Posterior vena cava (tissue), 2 donors: ENCODE measurements around the gene NAPSA. TPM values are rescaled to one million over a fixed set of nuclear protein-coding genes. Genes with fewer than 3 reads are reported as not detected.

ENCODE experiments used
- DNase-seq: peaks from one replicate; pipeline ENCODE4 v3.0.0-alpha.2; 2020; ENCODE audit warnings: low spot score
- intact Hi-C, 2 donors: fragments of 100-400 bp; cut with DNase I; formaldehyde crosslinking; loops; one replicate each; pipeline versions ENCODE4 v1.14.1 to v1.14.2; 2022 to 2023
- total RNA-seq, 2 donors: library from RNA; stranded (reverse); fragmentation: NEBNext Ultra II Directional; extraction: Animal tissue kit (Norgen Biotek cat#: 25700); gene quantifications; one replicate each; pipeline ENCODE4 v1.2.1, GENCODE V29; 2021
- donor health status: DM: yes; HTN: yes; CAD: no.
- donor health status: DM: yes; HTN: yes; CAD: no.

The NAPSA gene
- total RNA-seq, 2 donors from 2014 or later, result 0.33 to 0.37 TPM

DNA sequence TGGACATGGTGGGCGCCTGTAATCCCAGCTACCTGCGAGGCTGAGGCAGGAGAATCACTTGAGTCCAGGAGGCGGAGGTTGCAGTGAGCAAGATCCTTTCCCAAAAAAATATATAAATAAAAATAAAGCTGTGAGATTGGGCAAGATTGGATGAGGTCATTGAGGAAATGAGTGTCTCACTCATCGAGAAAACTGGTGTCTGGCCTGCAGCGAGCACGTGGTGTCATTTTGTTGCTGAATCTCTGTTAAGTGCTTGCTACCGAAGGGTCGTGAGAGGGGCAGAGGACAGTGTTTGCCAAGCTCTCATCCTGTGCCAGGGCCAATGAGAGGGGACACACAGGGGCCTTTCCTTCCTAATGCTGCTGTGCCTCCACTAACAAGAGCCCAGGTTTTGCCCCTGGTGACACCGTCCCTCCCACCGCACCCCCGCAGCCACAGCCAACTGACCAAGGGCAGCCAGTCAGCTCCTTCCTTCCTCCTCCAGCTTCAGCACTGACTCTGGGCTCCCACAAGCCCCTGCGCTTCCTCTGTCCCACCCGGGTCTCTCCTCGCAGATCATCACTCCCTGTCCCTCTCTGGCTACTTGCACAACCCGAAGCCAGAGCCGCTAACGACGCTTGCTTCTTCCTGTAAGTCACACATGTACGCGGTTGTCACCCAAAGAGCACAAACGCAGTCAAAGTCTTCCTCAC, 21.9 kb upstream of the NAPSA start:
- intact Hi-C loops, result no loop called here
- DNase-seq, result no peak

DNA sequence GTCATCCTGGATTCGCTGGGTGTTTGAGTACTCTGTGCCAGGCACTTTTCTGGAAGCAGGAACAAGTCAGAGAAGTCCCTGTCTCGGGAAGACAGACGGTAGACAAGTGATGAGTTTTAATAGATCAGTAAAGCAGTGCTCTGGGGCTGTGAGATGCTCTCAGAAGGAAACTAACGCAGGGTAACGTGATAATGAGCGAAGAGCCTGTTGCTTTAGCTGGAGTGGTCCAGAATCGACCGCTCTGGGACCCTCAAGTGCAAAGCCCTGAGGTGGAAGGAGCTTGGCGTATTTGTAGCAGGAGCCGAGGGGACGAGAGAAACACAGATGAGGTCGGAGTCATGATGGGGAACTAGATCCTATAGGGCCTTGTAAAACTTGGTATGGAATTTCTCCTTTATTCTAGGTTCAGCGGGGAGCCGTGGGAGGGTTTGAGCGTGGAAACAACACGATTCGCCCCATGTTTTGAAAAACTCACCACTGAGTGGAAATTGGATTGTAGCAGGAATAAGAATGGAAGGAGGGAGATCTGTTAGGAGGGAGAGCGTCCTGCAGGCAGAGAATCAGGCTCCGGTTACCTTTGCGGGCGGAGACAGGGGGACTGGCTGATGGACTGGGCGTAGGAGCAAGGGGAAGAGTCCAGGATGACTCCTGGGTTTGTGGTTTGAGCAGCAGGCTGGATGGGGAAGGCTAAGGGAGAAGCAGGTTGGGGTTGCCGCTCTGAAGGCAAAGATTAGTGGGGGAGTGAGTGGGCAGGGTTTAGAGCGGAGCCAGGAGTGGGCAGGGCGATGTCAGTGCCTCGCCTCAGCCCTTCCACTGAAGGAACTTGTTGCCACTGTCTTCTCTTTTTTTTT, 19.5 kb upstream of the NAPSA start:
- no peak for DNase-seq
- intact Hi-C loops, result no loop called here

DNA sequence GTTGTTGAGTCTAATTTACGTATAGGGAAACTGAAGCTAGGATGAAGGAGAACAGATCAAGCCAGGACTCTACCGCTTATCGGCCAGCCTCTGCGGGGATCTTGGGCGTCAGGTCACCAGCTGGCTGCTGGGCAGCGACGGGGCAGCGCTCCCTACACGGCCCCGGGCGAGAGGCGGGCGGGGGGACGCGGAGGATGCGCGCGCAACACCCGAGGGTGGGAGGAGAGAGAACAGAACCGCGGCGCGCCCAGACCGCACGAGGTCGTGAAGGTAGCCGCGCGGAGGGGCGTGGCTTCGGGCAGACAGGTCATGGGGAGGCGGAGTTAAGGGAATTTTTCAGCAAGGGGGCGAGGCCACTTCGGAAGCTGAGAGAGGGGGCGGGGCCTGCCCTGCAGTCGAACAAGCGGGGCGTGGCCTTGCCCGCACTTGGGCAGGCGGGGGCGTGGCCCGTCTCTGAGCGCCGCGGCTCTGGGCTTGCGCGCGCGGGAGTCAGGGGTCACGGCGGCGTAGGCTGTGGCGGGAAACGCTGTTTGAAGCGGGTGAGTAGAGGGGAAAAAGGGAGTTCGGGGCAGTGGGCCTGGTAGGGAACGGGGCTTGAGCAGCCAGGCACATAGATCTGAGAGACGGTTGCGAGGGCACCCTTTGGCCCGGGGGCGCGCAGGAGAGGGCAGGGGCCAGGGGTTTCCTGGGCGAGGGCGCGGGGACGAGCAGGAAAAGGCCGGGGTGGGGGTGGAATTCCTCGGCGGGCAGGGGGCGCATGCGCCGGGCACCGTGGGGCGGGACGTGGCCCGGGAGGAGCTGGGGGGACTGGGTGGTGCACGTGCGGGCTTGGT, 18.6 kb upstream of the NAPSA start, which contains the start of gene POLD1:
POLD1 (plus strand) TSS at position 496 of the 833 bp plus-strand sequence. CDS start 14,505 bp downstream, outside the sequence.
- intact Hi-C loops, result no loop called here
- peak; percentile 99 for DNase-seq

DNA sequence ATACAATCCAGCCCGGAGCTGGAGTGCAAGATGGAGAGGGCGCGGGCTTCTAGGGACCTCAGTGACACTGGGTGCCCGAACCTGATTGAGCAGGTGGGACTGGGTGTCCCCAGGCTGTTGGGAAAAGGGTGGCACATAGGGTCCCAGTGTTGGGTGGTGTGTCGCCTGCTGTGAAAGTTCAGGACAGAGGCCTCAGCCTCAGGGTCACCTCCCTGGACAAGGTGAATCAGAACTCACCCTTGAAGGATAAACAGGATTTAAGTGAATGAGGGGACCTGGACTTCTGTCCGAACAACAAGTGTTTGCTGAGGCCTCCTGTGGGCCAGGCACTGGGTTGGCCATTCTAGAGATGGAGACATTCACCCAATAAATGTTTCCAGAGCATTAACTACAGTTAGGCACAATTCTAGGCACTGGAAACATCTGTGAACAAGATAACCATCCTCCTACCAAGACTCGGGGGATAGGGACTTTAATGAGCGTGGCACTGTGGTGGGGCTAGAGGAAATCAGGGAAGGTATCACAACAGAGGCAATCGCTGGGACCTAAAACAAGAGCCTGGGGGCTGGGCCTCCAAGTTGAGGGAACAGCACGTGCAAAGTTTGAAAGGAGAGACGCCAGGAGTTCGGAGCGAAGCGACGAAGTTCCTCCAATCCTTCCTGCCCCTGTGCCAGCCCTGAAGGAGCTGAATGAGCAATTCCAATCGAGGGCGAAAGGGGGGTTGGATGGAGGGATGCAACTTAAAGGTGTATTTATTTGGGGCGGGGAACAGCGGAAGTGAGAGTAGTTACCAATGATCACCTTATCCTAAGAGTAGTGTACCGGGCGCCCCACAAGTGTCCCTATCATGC, 17.8 kb upstream of the NAPSA start:
- no peak for DNase-seq
- intact Hi-C loops, result no loop called here

DNA sequence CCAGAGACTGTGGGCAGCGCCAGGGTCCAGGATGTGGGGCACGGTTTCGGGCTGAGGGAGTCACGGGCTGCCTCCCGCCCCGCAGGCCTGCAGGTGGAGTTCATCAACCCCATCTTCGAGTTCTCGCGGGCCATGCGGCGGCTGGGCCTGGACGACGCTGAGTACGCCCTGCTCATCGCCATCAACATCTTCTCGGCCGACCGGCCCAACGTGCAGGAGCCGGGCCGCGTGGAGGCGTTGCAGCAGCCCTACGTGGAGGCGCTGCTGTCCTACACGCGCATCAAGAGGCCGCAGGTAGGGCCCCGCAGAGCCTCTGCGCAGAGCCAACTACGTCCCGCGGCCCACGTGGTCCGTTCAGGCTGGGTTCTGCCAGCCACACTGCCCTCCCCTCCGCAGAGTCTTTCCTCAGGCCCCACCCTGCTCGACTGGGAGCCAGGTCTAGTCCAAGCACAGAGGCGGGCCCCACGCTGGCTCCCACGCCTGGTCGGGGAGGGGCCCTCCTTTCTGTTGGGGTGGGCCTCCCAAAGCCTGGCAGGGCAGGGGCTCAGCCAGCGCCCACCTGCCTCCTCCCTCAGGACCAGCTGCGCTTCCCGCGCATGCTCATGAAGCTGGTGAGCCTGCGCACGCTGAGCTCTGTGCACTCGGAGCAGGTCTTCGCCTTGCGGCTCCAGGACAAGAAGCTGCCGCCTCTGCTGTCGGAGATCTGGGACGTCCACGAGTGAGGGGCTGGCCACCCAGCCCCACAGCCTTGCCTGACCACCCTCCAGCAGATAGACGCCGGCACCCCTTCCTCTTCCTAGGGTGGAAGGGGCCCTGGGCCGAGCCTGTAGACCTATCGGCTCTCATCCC, 16.7 kb upstream of the NAPSA start:
- intact Hi-C loops, result no loop called here
- DNase-seq, result no peak

DNA sequence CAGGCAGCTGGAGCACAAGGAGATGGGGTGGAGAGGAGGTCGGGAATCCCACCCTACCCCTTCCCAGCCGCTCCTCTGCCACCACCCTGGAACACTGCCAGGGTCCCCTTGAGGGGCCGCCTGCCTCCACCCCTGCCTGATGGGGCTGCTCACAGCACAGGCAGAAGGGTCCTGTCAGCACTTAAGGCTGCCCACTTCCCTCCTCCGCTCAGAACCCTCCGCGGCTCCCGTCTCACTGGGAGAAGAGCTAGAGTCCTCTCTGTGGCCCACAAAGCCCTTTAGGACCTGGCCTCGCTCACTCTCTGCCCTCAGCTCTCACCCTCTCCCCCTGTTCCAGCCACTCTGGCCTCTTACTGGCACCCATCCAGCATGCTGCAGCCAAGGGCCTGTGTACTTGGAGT, 15.3 kb upstream of the NAPSA start:
- DNase-seq, result no peak
- intact Hi-C loops, result no loop called here

DNA sequence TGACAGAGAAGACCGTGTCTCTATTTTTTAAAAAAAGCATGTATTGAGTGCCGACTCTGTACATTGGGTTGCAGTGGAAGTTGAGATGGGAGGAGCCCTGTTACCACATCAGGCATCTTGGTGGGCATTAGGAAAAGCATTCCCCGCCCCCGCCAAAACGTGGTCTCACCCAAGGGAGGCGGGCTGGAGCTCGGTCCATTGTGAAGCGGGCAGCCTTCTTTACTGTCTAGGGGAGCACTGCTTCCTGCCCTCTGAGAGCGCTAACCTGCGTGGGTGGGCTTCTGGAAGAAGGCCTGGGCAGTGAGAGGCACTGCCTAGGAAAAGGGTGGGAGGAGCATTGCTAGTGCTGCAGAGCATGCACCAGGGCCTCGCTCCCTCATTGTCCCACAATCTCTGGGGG, 14.7 kb upstream of the NAPSA start:
- intact Hi-C loops, result no loop called here
- DNase-seq, result no peak

DNA sequence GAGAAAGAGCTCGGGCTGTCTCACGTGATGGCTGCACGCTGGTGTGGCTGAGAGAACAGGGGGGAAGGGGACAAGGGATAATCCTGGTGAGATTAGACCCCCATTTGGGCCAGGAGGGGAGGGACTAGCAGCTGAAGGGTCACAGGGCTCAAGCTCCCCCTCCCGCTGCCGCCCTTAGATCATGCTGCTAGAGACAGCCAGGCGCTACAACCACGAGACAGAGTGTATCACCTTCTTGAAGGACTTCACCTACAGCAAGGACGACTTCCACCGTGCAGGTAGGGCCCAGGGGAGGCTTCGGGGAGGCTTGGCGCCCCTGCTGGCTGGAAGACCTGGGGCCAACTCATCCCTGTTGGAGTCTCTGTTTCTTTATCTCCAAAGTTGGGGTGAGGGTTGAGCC, 14.2 kb upstream of the NAPSA start:
- intact Hi-C loops, result no loop called here
- DNase-seq, result no peak

DNA sequence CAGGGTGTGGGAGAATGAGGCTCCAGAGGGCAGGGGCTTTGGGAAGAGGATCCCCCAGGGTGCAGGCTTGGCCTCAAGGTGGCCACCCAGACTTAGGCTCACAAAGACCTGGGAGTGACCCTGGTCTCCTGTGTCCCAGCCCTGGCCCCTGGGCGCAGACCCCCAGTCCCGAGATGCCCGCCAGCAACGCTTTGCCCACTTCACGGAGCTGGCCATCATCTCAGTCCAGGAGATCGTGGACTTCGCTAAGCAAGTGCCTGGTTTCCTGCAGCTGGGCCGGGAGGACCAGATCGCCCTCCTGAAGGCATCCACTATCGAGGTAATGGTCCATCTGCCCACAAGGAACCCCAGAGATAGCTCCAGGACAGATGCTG, 13.4 kb upstream of the NAPSA start:
- no peak for DNase-seq
- intact Hi-C loops, result no loop called here

DNA sequence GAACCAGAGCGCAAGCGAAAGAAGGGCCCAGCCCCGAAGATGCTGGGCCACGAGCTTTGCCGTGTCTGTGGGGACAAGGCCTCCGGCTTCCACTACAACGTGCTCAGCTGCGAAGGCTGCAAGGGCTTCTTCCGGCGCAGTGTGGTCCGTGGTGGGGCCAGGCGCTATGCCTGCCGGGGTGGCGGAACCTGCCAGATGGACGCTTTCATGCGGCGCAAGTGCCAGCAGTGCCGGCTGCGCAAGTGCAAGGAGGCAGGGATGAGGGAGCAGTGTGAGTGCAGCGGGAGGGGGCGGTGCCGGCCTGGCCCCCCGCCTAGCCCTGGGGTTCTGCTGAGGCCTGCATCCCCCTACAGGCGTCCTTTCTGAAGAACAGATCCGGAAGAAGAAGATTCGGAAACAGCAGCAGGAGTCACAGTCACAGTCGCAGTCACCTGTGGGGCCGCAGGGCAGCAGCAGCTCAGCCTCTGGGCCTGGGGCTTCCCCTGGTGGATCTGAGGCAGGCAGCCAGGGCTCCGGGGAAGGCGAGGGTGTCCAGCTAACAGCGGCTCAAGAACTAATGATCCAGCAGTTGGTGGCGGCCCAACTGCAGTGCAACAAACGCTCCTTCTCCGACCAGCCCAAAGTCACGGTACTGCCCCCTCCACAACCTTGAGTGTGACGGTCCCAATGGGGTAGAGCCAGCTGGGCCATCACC, 12.9 kb upstream of the NAPSA start:
- DNase-seq, result no peak
- intact Hi-C loops, result no loop called here

DNA sequence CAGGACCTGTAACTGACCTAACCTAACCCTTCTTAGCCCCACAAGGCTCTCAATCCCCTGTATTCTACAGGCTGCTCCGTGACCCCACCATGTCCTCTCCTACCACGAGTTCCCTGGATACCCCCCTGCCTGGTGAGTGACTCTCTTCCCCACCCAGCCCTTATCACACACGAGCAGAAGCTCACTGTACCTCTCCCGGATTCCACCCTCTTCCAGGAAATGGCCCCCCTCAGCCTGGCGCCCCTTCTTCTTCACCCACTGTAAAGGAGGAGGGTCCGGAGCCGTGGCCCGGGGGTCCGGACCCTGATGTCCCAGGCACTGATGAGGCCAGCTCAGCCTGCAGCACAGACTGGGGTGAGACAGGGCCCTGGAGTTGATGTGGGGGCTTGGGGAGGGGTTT, 12.1 kb upstream of the NAPSA start:
- intact Hi-C loops, result no loop called here
- no peak for DNase-seq

DNA sequence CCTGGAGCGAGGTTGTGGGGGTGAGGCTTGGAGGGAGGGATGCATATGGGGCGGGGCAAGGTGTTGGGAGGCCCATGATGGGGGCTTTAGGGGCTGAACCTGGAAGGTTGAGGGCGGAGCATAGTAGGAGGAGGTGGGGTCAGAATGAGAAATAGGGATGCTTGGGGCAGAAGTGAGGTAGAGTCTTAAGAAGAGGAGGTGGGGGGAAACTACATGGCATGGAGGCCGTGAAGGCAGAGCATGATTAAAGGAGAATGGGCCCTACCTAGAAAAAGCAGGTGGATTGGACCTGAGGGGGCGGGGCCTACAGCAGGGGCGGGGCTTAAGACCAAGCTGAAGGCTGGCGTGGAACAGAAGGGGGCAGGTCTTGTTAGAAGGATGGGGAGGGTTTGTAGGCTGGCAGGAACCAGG, 11.6 kb upstream of the NAPSA start:
- intact Hi-C loops, result no loop called here
- DNase-seq, result no peak

DNA sequence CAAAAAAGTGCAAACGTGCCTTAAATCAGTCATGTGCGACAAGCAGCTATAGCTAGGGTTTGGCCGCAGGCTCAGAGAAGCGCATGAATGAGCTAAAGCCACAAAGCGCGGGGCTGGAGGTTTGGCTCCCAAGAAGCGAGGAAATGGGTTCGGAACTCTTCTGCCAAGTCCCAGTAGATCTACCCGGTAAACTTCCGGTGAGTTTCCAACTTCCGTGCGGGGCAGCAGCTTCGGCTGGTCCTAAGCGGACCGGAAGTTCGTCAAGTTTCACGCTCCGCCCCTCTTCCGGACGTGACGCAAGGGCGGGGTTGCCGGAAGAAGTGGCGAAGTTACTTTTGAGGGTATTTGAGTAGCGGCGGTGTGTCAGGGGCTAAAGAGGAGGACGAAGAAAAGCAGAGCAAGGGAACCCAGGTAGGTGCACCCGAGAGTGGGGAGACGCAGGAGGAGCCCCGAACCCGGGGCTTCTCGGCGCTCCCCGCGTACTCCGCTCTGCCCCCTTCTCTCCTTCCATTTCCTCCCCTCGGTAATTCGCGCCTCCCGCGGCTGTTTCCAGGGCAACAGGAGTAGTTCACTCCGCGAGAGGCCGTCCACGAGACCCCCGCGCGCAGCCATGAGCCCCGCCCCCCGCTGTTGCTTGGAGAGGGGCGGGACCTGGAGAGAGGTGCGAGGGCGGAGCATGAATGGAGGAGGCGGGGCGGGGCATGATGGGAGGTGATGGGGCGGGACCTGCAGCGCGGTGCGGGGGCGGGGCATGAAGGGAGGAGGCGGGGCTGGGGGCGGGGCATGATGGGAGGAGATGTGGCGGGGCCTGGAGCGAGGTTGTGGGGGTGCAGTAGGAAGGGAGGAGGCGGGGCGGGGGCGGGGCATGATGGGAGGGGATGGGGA, 11.0 kb upstream of the NAPSA start, which contains the start of gene NR1H2:
NR1H2 (plus strand) TSS at position 292 of the 885 bp plus-strand sequence. CDS start 1,149 bp downstream, outside the sequence.
- peak; percentile 99 for DNase-seq

DNA sequence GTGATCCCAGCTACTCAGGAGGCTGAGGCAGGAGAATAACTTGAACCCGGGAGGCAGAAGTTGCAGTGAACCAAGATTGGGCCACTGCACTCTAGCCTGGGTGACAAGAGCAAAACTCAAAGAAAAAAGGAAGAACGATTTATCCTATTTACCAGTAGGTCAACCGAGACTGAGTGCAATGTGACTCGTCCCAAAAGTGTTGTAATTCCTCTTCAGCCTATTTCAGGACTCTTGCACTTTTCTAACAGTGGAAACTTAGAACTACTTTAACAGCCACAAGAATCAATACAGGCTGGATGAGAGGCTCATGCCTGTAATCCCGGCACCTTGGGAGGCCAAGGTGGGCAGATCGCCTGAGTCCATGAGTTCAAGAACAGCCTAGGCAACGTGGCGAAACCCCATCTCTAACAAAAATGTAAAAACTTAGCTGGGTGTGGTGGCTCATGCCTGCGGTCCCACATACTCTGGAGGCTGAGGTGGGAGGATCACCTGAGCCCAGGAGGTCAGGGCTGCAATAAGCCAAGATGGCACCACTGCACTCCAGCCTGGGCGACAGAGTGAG, 6.6 kb upstream of the NAPSA start:
- no peak for DNase-seq
- intact Hi-C loops, result no loop called here

More for the DNA sequence above, 11.0 kb upstream of the NAPSA start, which contains the start of gene NR1H2:
- intact Hi-C loops, result no loop called here

DNA sequence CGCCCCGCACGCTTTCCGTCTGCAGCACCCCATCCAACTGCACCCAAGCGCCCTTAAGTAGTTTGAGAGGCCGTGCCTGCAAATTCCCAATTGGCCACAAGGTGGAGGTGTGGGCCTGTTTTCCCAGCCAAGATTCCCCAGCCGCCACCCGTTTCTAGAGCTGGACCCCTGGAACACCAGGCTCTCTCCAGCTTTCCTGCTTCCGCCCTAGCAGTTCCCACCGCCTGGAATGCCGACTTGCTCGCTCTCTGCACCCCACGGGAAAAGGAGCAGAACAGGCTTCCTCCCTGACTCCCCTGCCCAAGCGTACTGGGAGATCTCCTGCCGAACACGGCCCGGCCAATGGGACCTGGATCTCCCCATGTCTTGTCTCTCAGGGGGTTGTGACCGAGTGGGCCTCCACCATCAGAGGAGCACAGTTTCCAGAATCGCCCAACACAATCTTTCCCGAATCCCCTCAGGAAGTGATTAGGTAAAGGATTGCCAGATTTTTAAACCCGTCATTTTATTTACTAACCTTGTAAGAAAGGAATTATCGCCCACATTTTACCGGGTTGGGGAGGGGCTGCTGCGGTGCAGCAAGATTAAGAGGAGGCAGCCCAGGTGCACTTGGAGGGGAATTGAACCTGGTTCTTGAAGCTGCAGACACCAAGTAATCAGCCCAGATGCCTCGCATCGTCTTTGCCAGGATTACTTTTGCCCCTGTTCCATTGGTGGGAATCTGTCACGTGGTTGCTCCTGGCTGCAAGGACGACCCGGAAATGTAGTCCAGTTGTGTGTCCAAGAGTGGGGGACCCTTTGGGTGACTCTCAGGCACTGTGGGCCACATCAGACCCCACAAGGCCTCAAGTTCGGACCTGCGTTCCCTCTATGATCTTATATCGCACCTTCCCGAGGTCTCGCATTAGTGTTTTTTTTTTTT, 3.5 kb upstream of the NAPSA start:
- peak; percentile 93 for DNase-seq
- intact Hi-C loops, result loop anchor here in 1 of 2 donors (10.0 kb wide), 2 partner anchors 46 to 416 kb away; partner anchors contain the start of gene SPIB
